IPS-NIHi7 (cell line): Measurements from ENCODE around the gene TRIP12.
"Not testable (repeated sequence)": the region's sequence is repeated elsewhere in the genome, so short reads cannot be mapped to it uniquely, and the experiment has no call there.

Experiments used
- DNase-seq: peaks from one replicate; pipeline ENCODE4 v3.0.0; 2012; ENCODE audit warnings: mixed read lengths; ENCODE audit errors: extremely low spot score

Gene TRIP12

DNA sequence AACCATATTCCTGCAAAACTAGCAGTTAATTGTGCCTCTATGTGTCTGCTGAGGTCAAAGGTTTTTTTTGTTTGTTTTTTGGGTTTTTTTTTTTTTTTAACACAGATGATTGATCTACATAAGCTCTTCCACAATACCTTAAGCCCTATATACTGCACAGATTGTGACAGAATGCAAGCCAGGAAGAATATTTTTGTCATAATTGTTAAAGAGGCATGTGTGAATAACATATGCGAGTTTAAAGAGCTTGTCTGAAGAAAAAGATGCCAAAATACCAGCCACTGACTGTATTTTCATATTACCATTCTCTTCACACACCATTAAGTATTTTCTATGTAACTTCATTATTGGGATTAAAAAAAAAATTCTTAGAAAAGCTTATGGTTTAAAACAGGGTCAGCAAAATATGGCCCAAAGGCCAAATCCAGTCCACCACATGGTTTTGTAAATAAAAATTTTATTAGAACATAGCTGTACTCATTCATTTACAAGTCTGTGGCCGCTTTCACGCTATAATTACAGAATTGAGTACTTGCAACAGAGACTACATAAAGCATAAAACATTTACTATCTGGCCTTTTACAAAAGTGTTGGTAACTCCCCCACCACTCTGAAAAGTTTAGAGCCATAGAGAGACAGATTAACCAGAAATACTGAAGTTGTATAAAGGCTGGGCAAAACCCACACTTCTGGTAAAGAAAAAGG, 89.9 kb downstream of the TRIP12 start:
- DNase-seq: no peak

DNA sequence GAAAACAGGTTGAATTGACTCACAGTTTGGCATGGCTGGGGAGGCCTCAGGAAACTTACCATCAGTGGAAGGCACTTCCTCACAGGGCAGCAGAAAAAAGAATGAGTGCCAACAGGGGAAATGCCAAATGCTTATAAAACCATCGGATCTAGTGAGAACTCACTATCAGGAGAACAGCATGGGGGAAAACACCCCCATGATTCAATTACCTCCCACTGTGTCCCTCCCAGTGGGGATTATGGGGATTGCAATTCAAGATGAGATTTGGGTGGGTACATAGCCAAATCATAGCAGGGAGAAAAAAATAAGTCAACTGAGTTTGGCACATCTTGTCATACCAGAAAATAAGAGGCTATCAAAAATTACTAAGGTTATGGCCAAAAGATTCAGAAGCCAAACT, 96.3 kb downstream of the TRIP12 start:
- no peak for DNase-seq

DNA sequence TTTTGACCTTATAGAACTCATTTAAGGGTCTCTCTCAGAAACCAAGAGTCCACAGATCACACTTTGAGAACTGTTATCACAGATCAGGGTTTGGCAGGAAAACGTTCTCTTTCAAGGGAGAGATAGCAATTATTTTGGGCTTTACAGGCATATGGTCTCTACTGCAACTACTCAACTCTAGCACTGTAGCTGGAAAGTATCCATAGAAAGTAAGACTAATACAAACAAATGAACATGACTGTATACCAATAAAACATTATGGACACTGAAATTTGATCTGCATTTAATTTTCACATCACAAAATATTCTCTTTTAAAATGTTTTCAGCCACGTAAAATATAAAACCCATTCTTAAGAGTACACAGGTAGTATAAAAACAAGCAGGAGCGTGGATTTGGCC, 100.5 kb downstream of the TRIP12 start:
- no peak for DNase-seq

DNA sequence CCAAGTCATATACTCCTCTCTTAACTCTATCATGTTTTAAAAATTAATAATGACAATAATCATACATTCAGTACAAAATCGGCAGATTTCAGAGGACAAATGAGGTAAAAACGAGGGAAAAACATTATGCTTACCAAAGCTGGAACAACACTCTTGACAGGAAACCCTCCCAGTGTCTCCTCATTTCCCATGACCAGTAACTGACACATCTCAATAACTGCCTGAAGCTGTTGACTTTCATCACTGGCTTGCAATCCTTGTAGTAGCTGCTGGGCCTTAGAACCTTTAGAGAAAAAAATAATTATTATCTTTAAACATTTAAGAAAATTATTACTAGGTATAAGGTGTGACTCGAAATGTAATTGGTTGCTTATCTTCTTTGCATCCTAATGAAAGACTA, 103.6 kb downstream of the TRIP12 start:
- no peak for DNase-seq

GRCh38 chr2:229815858-229816257, 106.0 kb downstream of the TRIP12 start:
- DNase-seq: no peak

- no peak for DNase-seq
These were observed 106.5 kb downstream of the TRIP12 start for GRCh38 chr2:229815342-229815741.

GRCh38 chr2:229810786-229811185, 111.0 kb downstream of the TRIP12 start:
- no peak for DNase-seq

- no peak for DNase-seq
These were observed 116.2 kb downstream of the TRIP12 start for GRCh38 chr2:229805559-229805958.

DNA sequence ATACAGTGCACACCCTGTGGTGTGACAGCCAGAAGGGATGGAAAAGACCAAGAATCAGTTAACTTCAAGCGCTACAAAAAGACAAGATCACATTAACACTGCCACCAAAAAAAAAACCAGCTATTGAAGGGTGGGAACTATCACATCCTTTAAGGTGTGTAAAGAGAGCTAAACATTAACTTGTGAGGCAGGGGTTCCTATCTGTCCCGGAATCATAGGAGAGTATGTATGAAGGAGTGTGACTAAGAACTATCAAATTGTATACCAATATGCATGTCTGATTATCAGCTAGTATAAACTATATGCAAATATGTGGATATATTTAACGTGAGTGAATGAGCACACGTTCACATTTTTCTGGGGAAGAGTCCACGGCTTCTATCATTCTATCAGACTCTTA, 119.0 kb downstream of the TRIP12 start:
- DNase-seq: no peak

- peak; percentile 55 for DNase-seq
These were observed 120.6 kb downstream of the TRIP12 start for GRCh38 chr2:229800997-229801754.

- DNase-seq: no peak
These were observed 123.2 kb downstream of the TRIP12 start for GRCh38 chr2:229798446-229799155.

GRCh38 chr2:229795058-229795457, 126.8 kb downstream of the TRIP12 start:
- no peak for DNase-seq

DNA sequence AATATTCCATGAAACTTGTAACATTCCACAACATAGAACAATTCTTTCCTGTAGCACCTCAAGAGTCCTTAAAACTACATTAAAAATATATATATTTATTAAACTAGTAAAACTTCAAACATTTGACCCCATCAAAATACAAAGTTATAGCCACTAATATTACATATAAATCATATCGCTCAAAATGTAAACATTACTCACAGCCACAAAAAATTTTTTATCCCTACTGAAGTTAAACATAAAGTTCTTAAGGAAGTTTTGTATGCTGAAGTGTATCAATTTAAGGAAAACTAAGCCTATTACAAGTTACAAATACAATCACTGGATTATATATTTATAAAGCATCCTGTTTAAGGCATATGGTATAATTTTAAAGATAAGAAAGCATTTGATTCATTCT, 127.2 kb downstream of the TRIP12 start:
- DNase-seq: no peak

- DNase-seq: not testable (repeated sequence)
These were observed 135.5 kb downstream of the TRIP12 start for GRCh38 chr2:229786289-229786688.

GRCh38 chr2:229784791-229785190, 137.0 kb downstream of the TRIP12 start:
- DNase-seq: no peak

DNA sequence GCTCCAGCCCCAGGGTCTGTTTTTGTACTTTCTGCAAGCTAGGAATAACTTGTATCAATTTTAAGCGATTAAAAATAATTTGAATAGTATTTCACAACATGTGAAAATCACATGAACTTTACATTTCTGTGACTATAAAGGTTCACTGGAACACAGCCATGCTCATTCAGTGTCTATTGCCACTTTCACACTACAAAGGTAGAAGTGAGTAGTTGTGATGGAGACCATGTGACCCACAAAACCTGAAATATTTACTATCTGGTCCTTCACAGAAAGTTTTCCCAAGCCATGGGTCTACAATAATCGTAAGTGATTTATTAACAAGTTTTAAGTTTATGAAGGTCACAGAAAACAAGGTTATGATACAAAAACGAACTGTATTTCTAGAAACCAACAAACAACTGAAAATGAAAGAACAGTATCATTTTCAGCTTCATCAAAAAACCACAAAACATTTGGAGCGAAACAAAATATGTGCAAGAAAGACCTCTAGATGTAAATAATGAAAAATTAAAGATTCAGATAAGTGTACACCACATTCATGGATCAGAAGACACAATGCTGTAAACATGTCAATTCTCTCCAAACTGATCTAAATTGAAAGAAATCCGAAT, 138.6 kb downstream of the TRIP12 start:
- no peak for DNase-seq

DNA sequence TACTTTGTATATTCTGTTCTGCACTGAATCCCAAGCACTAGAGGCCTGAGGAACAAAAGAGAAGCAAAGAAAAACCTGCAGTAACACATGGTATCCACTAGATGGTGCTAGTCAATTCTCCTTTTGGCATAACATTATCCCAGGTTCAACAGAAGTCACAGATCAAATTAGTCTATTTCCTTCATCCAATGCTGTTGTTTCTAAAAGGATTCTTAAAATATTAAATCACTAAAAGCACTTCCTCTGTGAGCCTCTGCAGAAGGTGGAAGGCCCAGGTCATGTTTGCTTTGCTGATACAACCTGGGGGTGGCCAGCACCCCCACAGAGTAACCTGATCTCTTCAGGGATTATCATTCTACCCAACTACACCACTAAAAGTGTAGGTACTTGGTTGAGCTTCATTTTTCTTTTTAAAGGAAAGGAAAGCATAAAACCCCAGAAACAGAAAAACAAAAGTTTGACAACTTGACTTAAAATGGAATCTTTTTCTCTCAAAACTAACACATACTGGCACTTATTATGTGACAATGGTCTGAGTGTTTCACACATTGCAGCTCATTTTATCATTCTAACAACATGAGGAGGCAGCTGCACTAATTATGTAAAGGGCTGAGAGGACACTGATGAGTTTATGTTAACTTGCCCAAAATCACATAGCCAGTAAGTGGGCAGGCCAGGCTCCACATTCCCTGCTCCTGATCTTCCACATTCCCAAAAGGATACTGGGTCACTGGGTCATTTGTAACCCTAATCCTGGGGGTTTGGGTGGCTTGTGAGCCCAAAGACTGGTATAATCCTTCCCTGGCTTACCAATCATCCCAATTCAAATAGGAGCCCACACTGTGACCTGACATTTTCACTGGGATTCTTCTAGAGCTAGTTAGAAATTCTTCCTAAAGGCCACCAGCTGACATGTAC, 140.7 kb downstream of the TRIP12 start:
- DNase-seq: peak; percentile 69

- no peak for DNase-seq
These were observed 142.2 kb downstream of the TRIP12 start for GRCh38 chr2:229779650-229780049.

GRCh38 chr2:229777716-229778115, 144.1 kb downstream of the TRIP12 start:
- no peak for DNase-seq

- no peak for DNase-seq
These were observed 146.0 kb downstream of the TRIP12 start for GRCh38 chr2:229775614-229776313.

- DNase-seq: no peak
These were observed 147.6 kb downstream of the TRIP12 start for GRCh38 chr2:229774237-229774636.
